Erythroblast (primary cell): ENCODE data around the gene CNN1.

Experiments
- GATA1 ChIP-seq: IDR thresholded peaks from 2 replicates; pipeline ENCODE4 v1.6.1; 2011; ENCODE audit warnings: low read depth, mild to moderate bottlenecking, control low read depth, low read length, moderate library complexity
- POLR2A ChIP-seq: IDR thresholded peaks from 2 replicates; pipeline ENCODE4 v1.6.1; 2011; ENCODE audit warnings: mild to moderate bottlenecking, low read length

- TF ChIP-seq POLR2A (no peak), GATA1 (no peak)
Observed at GRCh38 chr19:11539495-11540365, 1.1 kb downstream of the CNN1 start.
